ENCODE measurements around the gene REG1B.

The REG1B gene

GRCh38 chr2:79087785-79088364 is at the start of gene REG1B:
TSS of gene REG1B (minus strand) at chr2:79087993. CDS start at chr2:79087612, 381 bp downstream.
- DNase-seq: no peak

GRCh38 chr2:79131687-79132086 is 43.9 kb upstream of the REG1B start:
- DNase-seq: no peak

GRCh38 chr2:79129804-79130203 is 42.0 kb upstream of the REG1B start:
- no peak for DNase-seq

GRCh38 chr2:79129260-79129659 is 41.5 kb upstream of the REG1B start:
- no peak for DNase-seq

GRCh38 chr2:79128406-79128805 is 40.6 kb upstream of the REG1B start:
- no peak for DNase-seq

GRCh38 chr2:79125721-79125985 is 37.9 kb upstream of the REG1B start:
- no peak for DNase-seq

- DNase-seq: no peak
These were observed 37.3 kb upstream of the REG1B start for GRCh38 chr2:79124907-79125720.

- no peak for DNase-seq
These were observed 34.9 kb upstream of the REG1B start for GRCh38 chr2:79122676-79123075.

GRCh38 chr2:79120194-79120713 is 32.5 kb upstream of the REG1B start, which contains the start of gene REG1A:
TSS of gene REG1A (plus strand) at chr2:79120488. CDS start at chr2:79120862, 374 bp downstream.
- DNase-seq: no peak

GRCh38 chr2:79116997-79117928 is 29.5 kb upstream of the REG1B start:
- no peak for DNase-seq

- no peak for DNase-seq
These were observed 27.2 kb upstream of the REG1B start for GRCh38 chr2:79114797-79115494.

- no peak for DNase-seq
These were observed 24.5 kb upstream of the REG1B start for GRCh38 chr2:79112269-79112668.

- DNase-seq: no peak
These were observed 17.5 kb upstream of the REG1B start for GRCh38 chr2:79105259-79105658.

GRCh38 chr2:79103214-79103613 is 15.4 kb upstream of the REG1B start:
- DNase-seq: no peak

GRCh38 chr2:79101024-79101423 is 13.2 kb upstream of the REG1B start:
- no peak for DNase-seq

GRCh38 chr2:79100285-79100684 is 12.5 kb upstream of the REG1B start:
- DNase-seq: no peak

GRCh38 chr2:79099140-79099686 is 11.4 kb upstream of the REG1B start:
- no peak for DNase-seq

- DNase-seq: no peak
These were observed 10.1 kb upstream of the REG1B start for GRCh38 chr2:79097843-79098242.

GRCh38 chr2:79090693-79091092 is 2.9 kb upstream of the REG1B start:
- DNase-seq: no peak

GRCh38 chr2:79086255-79086654 is 1.5 kb downstream of the REG1B start:
- no peak for DNase-seq

- DNase-seq: no peak
These were observed 2.4 kb downstream of the REG1B start for GRCh38 chr2:79085382-79085781.

- no peak for DNase-seq
These were observed 3.2 kb downstream of the REG1B start for GRCh38 chr2:79084495-79085135.
